Upper lobe of right lung (tissue), 1 donor: Measurements from ENCODE around the gene ADM2. TPM values are rescaled to one million over a fixed set of nuclear protein-coding genes. Genes with fewer than 3 reads are reported as not detected.
A peak's percentile ranks its signal among the peaks of the same experiment; 100 is the strongest.

Experiments
- ATAC-seq: fragments of 200-7000 bp; cut with Tn5 transposase; one replicate; pipeline ENCODE4 v1.9.1; 2020; ENCODE audit warnings: mild to moderate bottlenecking, moderate library complexity
- DNase-seq: peaks from one replicate; pipeline ENCODE4 v3.0.0-alpha.2; 2020
- H3K27ac ChIP-seq: fragments of 200-600 bp; one replicate; pipeline ENCODE4 v1.8.0; 2022
- H3K27me3 ChIP-seq: fragments of 200-600 bp; one replicate; pipeline ENCODE4 v1.8.0; 2022; ENCODE audit warnings: mild to moderate bottlenecking
- H3K36me3 ChIP-seq: fragments of 200-600 bp; one replicate; pipeline ENCODE4 v1.8.0; 2022
- H3K4me1 ChIP-seq: fragments of 200-600 bp; one replicate; pipeline ENCODE4 v1.8.0; 2022
- H3K4me3 ChIP-seq: fragments of 200-600 bp; one replicate; pipeline ENCODE4 v1.8.0; 2022; ENCODE audit warnings: mild to moderate bottlenecking
- H3K9me3 ChIP-seq: fragments of 200-600 bp; one replicate; pipeline ENCODE4 v1.8.0; 2022
- intact Hi-C: fragments of 100-400 bp; cut with DNase I; formaldehyde crosslinking; loops from one replicate; pipeline ENCODE4 v1.11.0; 2022
- total RNA-seq: library from RNA; stranded (reverse); fragmentation: NEBNext Ultra II Directional; extraction: Animal tissue kit (Norgen Biotek cat#: 25700); gene quantifications from one replicate; pipeline ENCODE4 v1.2.1, GENCODE V29; 2021
- TF ChIP-seq, protein P1 (sequence below): fragments of 200-600 bp; IDR thresholded peaks from one replicate; pipeline ENCODE4 v1.8.0; 2022; ENCODE audit warnings: antibody characterized with exemption
- donor health status: DM: no; HTN: yes; CAD: no; lungs with severe emphysema.

The ADM2 gene
- total RNA-seq, 1 donor from 2014 or later: 2.6 TPM

DNA sequence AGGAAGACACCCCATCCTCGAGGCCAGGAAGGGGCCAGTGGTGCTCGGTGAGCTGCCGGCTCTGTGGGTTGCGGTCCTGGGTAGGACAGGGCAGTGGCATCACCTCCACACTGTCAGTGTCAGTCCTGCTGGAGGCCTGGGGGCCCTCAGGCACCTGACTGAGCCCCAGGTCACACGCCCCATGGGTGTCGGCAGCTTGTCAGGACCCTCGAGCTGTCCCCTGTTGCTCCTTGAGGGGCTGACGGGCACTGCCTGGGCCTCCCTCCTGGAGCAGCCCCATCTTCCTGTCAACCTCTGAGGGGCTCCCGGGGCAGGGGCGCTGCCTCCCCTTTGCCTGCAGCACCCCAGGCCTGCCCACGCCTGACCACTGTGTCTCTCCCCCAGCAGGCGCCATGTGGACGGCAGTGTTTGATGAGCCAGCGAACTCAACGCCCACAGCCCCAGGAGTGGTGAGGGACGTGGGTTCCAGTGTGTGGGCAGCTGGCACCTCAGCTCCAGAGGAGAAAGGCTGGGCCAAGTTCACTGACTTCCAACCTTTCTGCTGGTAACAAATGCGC lies 42.0 kb upstream of the ADM2 start:
- no peaks in the 10 kb centered on the region for H3K27me3 ChIP-seq
- no peaks in the 10 kb centered on the region for H3K9me3 ChIP-seq
- ATAC-seq: no peak
- H3K4me1 ChIP-seq: peaks cover 7% of the 10 kb centered on the region
- intact Hi-C loops: no loop called here
- TF ChIP-seq, protein P1, sequence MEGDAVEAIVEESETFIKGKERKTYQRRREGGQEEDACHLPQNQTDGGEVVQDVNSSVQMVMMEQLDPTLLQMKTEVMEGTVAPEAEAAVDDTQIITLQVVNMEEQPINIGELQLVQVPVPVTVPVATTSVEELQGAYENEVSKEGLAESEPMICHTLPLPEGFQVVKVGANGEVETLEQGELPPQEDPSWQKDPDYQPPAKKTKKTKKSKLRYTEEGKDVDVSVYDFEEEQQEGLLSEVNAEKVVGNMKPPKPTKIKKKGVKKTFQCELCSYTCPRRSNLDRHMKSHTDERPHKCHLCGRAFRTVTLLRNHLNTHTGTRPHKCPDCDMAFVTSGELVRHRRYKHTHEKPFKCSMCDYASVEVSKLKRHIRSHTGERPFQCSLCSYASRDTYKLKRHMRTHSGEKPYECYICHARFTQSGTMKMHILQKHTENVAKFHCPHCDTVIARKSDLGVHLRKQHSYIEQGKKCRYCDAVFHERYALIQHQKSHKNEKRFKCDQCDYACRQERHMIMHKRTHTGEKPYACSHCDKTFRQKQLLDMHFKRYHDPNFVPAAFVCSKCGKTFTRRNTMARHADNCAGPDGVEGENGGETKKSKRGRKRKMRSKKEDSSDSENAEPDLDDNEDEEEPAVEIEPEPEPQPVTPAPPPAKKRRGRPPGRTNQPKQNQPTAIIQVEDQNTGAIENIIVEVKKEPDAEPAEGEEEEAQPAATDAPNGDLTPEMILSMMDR: no peak
- peaks cover 84% of the 10 kb centered on the region for H3K36me3 ChIP-seq
- H3K27ac ChIP-seq: no peak overlapping the region
- no peak overlapping the region for H3K4me3 ChIP-seq
- DNase-seq: no peak

DNA sequence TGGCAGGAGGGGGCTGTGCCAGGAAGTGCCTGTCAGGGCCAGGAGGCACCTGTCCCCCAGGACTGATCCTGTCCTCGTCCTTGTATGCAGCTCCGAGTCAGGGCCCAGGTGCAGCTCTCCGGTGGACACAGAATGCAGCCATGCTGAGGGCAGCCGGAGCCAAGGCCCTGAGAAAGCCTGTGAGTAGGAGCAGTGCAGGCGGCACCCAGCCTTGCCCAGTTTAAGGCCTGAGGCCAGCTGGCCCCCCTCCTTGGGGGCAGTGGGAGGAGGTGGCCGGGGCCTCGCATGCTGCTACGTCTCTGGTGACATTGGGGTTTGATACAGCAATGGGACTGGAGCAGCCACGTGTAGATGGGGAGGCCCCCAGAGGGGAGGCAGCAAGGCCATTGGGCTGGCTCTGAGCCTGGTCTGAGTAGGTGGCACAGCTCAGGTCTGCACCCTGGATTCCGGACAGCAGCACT lies 41.4 kb upstream of the ADM2 start:
- ATAC-seq (no peak), DNase-seq (no peak)
- Histone ChIP-seq H3K27ac (no peak overlapping the region), H3K9me3 (no peaks in the 10 kb centered on the region), H3K27me3 (no peaks in the 10 kb centered on the region), H3K4me3 (no peak overlapping the region), H3K4me1 (peaks cover 12% of the 10 kb centered on the region), H3K36me3 (peaks cover 81% of the 10 kb centered on the region)
- TF ChIP-seq, protein P1: no peak
- intact Hi-C loops: no loop called here

DNA sequence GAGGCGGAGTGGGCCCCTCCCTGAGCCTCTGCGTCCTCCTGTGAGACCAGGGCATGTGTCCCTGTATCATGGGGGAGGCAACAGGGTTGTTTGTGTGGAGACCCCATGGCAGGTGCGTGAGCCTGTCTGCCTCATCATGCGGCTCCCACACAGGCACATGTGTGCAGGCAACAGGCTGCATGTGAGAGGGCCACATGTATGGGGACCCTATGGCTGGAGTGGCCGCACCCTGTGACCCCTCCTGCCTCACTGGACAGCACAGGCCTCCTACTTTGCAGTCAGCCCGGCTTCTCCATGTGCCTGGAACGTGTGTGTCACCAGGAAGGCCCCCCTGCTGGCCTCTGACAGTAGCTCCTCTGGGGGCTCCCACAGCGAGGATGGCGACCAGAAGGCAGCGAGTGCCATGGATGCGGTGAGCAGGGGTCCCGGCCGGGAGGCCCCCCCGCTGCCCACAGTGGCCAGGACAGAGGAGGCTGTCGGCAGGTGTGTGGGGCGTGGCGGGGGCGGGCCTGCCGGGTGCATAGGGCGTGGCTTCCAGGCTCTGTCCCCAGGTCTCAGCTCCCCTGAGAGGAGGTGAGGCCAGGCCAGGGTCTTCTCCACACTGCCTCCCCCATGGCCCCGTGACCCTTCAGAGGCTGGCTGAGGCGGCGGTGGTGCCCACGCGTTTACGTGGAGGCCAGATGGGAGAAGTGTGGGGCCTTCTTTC lies 40.6 kb upstream of the ADM2 start:
- no peaks in the 10 kb centered on the region for H3K9me3 ChIP-seq
- ATAC-seq: no peak
- peaks cover 73% of the 10 kb centered on the region for H3K36me3 ChIP-seq
- no peaks in the 10 kb centered on the region for H3K27me3 ChIP-seq
- H3K4me3 ChIP-seq: no peak overlapping the region
- TF ChIP-seq, protein P1: no peak
- H3K4me1 ChIP-seq: peaks cover 17% of the 10 kb centered on the region
- intact Hi-C loops: no loop called here
- H3K27ac ChIP-seq: no peak overlapping the region
- DNase-seq: peak; percentile 65

DNA sequence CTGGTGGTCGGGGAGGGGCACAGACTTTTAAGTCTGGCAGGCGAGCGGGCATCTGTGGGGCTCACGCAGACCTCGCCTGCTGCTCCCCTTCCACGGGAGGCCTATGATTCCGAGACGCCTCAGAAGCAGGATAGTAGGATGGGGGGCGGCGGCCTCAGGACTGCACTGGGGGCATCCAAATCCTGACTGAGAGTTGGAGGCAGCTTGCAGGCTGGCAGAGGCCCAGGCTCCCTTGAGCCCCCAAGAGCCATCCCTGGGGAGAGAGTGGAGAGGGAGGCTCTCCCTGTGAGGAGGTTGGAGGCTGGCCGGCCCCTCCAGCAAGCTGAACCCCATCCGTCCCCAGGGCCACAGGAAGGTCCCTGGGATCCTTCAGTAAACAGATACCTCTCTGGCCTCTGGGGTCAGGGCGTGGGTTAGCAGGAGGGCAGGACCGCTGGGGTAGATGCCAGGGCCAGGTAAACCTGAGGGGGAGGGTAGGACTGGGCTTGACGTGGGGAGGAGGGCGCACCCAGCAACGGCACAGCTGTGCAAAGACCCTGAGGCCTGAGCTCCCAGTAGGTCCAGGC lies 39.8 kb upstream of the ADM2 start:
- Histone ChIP-seq H3K27ac (no peak overlapping the region), H3K4me3 (no peak overlapping the region), H3K4me1 (peaks cover 18% of the 10 kb centered on the region), H3K36me3 (peaks cover 74% of the 10 kb centered on the region), H3K27me3 (no peaks in the 10 kb centered on the region), H3K9me3 (no peaks in the 10 kb centered on the region)
- ATAC-seq: no peak
- TF ChIP-seq, protein P1: no peak
- no peak for DNase-seq
- intact Hi-C loops: no loop called here

DNA sequence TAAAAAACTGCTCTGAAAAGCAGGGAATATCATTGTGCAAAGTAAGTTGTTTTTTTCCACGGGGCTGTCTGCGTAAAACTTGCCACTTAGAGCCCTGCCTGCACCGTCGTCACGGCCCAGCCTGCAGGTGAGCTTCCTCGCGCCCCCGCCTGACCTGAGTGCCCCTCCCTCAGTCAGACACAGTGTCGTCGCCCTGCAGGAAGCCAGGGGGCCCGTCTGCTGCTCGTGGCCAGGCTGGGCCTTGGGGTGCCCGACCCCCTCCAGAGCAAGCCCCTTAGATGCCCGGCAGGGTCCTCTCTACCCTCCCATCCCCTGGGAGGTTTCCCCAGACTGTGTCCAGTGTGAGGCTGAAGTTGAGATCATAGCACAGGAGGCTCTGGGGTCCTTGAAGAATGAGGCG lies 38.1 kb upstream of the ADM2 start:
- ATAC-seq (no peak), DNase-seq (no peak)
- Histone ChIP-seq H3K27me3 (no peaks in the 10 kb centered on the region), H3K36me3 (peaks cover 74% of the 10 kb centered on the region), H3K4me1 (peaks cover 18% of the 10 kb centered on the region), H3K4me3 (no peak overlapping the region), H3K9me3 (no peaks in the 10 kb centered on the region), H3K27ac (no peak overlapping the region)
- TF ChIP-seq, protein P1: no peak
- intact Hi-C loops: no loop called here
